ENCODE data around the gene NUCB1.

Gene NUCB1

DNA sequence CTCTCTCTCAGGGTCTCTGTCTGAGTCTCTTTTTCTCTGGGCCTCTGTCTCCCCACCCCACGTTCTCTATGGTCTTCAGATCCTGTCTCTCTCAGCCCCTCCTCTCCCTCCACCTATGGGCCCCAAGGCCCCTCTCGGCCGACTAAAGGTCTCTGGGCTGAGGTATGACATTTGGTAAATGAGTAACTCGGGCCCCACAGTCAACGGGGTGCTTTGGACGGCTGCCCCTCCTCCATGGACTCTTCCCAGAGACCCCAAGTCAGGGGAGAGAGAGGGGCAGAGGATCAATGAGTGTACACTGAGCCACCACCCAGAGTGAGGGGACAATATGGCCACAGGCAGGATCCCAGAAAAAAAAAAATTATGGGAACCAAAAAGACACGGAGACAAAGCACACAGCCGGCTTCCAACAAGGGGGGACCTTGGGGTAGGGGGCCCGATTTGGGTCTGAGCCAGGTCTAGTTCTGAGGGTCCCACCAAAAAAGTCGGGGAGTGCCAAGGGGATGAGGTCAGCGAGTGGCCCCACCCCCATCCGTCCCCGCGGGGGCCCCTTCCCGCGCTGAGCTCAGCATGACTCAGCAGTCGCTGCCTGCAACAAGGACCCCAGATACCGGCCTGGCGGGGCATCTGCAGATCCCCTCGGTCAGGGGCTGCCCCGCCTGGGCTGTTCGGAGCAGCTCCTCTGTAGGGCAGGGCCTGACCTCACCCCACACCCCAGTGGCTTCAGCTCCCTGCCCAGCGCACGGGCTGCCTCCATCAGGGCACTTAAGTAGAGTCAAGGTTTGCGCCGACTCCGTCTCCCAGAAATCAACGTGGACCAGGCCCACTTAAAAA, 63.5 kb downstream of the NUCB1 start:
- DNase-seq (ENCODE audit: low read depth): peak; percentile 74

DNA sequence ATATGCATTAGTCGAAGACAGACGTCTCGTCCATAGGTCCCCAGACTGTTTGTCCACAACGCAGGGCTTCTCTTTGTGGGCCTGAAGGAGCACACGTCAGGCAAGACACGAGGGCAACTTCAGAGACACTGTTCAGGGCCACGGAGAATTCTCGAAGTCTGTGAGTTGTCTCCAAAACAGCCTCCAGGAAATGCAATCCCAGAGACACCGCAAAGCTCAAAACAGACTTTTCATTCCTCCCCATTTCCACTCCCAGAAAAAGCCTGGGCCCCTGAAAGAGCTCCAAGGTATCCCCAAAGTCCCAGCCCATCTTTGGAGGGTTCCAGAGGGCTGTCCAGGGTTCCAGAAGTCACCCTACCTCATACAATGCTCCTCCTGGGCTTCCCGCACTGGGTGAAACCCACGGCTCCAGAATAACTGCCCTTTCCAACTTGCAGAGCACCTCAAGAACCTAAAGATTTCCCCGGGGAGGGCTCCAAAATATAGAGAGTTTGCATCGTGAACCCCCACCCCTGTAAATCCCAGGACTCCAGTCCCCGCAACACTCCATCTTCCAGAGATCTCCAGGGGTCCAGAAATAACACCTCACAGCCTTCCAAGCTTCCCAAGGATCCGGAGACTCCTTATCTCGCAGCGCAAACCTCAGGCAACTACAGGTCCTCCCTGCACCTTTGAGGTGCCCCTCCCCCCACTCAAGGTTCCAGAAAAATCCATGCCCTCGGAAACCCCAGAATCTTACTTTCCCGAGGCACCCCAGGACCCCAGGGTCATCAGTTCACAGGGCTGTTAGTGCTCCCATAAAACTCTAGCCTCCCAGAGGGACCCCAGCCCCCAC, 64.3 kb downstream of the NUCB1 start:
- peak; percentile 78 for DNase-seq (ENCODE audit: low read depth)

DNA sequence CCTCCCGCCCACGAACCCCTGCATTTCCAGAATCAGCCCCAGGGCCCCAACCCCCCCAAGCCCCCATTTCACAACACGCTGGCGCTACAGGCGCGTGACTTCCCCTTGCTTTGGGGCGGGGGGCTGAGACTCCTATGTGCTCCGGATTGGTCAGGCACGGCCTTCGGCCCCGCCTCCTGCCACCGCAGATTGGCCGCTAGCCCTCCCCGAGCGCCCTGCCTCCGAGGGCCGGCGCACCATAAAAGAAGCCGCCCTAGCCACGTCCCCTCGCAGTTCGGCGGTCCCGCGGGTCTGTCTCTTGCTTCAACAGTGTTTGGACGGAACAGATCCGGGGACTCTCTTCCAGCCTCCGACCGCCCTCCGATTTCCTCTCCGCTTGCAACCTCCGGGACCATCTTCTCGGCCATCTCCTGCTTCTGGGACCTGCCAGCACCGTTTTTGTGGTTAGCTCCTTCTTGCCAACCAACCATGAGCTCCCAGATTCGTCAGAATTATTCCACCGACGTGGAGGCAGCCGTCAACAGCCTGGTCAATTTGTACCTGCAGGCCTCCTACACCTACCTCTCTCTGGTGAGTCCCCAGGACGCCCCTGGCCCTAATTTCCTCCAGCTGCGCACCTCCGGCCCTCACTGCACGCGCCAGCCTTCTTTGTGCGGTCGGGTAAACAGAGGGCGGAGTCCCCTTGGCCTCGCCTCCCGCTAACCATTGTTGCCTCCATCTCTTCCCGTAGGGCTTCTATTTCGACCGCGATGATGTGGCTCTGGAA, 65.1 kb downstream of the NUCB1 start, which contains the start of gene FTL:
TSS of gene FTL (plus strand) at position 270 of the 766 bp plus-strand sequence. CDS start at position 469, 199 bp downstream.
- peak; percentile 96 for DNase-seq (ENCODE audit: low read depth)

DNA sequence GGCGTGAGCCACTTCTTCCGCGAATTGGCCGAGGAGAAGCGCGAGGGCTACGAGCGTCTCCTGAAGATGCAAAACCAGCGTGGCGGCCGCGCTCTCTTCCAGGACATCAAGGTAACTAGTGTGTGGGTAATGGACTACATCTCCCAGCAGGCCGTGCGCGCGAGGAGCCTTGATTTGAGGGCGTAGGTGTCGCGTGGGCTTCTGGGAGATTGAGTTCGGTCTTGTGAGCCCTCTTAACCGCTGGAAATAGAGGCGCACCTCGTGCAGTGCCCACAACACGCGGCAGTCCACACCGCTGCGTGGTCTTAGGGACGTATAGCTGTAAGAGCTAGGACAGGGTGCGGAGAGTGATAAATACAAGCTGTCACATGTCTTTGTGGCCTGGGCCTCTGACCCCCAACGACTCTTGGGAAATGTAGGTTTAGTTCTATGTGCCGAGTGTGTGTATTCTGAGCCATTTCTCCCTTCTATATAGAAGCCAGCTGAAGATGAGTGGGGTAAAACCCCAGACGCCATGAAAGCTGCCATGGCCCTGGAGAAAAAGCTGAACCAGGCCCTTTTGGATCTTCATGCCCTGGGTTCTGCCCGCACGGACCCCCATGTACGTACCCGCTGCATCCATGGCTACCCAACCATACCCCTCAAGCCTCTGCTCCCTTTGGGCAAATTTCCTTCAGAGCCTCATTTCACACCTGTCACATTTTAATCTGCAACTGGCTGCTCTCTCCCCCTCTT, 65.9 kb downstream of the NUCB1 start:
- DNase-seq (ENCODE audit: low read depth): peak; percentile 82

DNA sequence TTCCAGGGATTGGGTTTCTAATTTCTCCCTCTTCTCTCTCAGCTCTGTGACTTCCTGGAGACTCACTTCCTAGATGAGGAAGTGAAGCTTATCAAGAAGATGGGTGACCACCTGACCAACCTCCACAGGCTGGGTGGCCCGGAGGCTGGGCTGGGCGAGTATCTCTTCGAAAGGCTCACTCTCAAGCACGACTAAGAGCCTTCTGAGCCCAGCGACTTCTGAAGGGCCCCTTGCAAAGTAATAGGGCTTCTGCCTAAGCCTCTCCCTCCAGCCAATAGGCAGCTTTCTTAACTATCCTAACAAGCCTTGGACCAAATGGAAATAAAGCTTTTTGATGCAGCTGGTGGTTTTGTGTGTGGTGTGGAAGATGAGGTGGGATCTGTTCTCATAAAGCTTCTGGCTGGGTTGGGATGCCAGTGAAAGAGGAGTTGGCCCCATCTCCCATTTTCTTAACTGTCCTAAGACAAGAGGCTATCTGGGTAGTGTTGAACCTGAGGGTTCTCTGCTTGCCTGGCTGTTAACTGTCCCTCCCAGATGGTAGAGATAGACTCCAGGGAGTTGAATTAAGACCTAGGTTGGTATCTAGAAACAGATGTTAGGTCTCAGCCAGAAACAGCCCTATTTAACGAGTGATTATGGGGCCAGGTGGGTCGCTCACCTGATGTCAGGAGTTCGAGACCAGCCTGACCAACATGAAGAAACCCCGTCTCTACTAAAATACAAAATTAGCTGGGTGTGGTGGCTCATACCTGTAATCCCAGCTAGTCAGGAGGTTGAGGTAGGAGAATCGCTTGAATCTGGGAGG, 66.6 kb downstream of the NUCB1 start:
- no peak for DNase-seq (ENCODE audit: low read depth)

DNA sequence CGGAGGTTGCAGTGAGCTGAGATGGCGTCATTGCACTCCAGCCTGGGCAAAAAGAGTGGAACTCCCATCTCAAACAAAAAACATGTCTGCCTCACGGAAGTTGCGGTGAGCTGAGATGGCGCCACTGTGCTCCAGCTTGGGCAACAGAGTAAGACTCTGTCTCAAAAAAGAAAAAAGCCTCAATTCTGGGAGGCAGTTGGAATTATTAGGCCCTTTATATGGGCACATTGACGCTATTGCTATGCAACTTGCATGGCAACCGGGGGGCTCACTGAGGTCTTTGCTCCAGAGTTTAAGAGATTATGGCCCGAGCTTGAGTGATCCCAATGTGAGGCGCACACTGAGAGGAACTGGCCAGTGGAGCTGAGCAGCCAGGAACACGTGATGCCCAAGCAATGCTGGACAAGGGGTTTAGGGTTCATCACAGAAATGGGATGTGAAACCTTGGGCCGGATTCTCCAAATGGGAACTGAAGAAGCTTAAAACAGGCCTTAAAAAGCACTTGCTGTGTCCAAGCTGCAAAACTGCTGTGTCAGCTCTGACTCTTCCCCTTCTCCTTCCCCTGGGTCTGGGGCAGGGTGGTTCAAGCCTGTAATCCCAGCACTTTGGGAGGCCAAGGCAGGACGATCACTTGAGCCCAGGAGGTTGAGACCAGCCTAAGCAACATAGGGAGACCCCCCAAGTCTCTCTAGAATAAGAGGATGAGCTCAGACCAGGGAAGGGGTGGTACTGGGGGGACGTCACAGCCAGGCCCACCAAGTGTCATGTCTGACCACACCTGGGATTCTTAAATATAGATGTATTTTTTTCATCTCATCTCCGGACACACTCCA, 67.5 kb downstream of the NUCB1 start:
- peak; percentile 65 for DNase-seq (ENCODE audit: low read depth)

DNA sequence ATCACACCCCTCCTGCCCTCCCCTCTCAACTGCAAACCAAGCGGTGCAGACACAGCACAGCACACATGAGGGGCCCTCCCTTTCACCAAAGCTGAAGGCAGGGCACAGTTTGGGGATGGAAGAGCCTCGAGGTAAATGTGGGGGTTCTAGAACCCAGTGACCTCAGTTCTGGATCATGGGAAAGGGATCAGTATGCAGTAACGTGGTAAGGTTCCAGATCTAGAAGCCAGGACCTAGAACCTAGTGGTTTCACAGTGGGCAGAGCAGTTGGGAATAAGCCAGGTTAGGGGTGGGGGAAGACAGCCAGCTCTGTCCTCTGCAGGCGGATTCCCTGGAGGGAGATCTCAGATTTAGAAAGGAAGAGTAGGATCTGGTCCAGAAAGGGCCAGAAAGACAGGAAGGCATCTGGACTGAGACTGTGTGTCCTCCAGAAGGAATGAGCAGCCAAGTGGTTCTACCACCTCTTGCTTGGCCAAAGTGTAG, 68.1 kb downstream of the NUCB1 start:
- no peak for DNase-seq (ENCODE audit: low read depth)

DNA sequence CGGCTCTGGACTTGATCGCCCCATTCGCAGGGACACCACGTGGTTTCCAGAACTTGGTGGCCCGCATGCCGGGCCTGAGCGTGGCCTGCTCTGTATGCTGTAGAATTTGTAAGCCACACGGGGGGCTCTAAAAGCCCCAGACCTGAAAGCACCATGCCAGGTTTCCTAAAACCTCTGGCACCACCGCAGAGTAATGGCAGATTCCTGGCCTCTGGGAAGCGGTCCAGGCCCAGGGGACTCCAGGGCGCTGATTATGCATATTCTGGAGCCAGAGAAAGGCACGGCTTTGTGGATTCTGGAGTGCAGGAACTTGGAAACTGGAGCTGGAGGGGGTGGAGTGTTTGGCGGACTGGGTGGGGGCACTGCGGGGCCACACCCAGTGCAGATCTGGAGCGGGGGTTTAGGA, 68.7 kb downstream of the NUCB1 start:
- DNase-seq (ENCODE audit: low read depth): no peak

DNA sequence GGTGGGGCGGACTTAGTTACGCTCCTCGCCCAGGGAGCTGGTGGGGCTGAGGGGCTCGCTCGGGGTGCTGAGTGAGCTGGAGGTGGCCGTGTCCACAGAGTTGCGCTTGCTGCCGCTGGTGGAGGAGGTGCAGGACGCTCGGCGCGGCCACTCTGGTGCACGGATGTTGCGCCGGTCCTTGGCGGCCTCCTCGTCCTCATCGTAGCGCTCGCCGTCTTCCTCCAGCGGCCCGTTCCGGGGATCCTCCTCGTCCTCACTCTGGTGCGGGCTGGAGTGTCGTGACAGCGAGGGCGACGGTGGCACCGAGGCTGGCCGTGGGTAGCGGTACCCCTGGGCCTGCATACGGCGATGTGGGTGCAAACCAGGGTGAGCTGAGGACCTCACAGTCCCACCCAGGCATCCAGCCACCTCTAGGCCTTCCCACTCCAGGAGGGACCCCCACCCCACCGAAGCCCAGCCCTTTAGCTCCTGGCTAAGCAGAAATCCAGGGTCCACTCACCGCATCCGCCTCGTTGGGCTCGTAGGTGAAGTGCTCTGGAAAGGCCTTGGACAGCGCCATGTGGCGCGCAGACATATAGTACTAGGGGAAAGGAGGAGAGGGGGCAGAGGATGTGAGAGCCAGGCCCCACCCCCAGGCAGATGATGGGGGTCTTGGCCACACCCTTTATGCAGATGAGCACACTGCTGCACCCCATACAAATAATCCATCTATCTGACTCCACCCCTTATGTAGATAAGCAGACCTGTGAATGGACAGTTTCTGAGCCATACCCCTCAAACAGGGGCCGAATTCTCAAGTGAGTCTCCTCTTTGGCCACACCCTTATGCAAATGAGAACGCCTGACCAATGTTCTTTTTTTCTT, 69.4 kb downstream of the NUCB1 start:
- DNase-seq (ENCODE audit: low read depth): peak; percentile 55

DNA sequence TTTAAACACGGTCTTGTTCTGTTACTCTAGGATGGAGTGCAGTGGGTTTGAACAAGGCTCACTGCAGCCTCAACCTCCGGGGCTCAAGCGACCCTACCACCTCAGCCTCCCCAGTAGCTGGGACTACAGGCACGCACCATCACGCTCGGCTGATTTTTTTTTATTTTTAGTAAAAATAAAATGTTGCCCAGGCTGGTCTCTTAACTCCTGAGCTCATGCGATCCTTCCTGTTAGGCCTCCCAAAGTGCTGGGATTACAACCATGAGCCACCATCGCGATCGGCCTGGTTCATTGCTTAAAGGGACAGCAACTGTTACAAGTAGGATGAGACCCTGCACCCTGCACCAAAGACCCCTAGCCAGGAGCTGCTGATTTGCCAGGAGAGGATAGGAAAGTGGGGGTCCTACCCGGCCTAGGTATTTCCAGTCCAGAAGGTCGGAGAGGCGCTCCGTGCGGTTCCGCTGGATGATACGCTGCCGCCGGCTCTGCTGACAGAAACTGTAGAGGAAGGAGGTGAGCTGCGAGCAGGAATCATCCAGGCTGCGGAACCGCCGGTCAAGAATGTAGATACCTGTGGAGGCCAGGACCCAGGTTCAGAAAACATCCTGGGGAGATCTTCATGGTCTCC, 70.1 kb downstream of the NUCB1 start:
- no peak for DNase-seq (ENCODE audit: low read depth)

DNA sequence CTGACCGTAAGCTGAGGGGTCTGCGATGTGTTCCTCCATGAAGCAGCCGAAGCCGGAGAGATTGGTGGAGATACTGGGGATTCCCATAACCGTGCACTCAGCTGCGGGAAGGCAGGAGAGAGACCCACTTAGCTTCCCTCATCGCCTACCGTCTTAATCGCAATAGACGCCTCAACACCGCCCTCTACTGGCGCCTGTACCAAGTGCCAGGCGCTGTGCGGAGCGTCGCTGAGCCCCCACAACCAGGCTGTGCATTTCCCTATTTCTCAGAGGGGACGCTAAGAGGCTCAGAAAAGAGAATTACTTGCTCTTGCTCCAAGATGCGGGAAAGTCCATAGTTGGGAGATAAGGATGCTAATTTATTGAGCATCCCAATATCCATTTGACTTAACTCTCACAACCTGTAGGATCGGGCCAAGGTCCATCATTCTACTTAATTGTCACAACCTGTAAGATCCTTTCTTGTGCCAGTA, 70.8 kb downstream of the NUCB1 start:
- DNase-seq (ENCODE audit: low read depth): peak; percentile 72

All from iris pigment epithelial cell (primary cell).